ENCODE measurements around the gene MCU. TPM values are rescaled to one million over a fixed set of nuclear protein-coding genes. Genes with fewer than 3 reads are reported as not detected.

MCU gene, protein sequence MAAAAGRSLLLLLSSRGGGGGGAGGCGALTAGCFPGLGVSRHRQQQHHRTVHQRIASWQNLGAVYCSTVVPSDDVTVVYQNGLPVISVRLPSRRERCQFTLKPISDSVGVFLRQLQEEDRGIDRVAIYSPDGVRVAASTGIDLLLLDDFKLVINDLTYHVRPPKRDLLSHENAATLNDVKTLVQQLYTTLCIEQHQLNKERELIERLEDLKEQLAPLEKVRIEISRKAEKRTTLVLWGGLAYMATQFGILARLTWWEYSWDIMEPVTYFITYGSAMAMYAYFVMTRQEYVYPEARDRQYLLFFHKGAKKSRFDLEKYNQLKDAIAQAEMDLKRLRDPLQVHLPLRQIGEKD
- total RNA-seq, result 38.0 and 41.5 TPM in 2 replicates

DNA sequence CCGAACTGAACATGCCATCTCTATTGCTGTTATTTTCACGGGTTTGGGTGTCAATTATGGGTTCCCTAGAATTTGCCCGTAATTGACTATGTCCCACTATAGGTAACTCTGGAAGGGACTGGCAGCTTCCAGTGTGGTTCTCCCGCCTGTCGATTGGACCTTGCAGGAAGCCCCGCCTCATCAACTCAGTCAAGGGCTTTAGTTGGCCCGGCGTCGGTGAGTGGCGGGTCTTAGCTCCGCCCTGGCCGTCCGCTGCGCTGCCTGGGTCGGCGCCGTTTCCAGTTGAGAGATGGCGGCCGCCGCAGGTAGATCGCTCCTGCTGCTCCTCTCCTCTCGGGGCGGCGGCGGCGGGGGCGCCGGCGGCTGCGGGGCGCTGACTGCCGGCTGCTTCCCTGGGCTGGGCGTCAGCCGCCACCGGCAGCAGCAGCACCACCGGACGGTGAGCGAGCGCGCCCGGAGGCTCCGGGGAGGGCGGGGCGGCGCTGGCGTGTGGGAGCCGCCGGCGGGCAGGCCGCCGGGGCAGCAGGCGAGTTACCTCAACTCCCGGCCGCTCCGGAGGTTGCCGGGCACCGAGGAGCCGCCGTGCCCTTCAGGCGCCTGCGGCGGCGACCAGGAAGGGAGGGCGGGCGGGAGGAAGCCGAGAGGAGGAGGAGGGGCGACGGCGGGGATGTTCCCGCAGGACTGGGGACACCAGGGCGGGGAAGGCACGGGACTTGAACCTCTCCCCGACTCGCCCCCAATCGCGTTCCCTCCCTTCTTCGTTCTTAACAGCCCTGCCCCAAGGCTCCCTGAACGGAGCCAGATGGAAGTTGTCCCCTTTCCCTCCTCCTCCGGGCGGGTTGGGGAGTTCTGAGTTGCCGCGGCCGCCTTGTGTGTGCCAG lies at the start of gene MCU:
TSS of gene MCU (plus strand) at position 281 of the 881 bp plus-strand sequence. CDS start at position 290, 9 bp downstream.

DNA sequence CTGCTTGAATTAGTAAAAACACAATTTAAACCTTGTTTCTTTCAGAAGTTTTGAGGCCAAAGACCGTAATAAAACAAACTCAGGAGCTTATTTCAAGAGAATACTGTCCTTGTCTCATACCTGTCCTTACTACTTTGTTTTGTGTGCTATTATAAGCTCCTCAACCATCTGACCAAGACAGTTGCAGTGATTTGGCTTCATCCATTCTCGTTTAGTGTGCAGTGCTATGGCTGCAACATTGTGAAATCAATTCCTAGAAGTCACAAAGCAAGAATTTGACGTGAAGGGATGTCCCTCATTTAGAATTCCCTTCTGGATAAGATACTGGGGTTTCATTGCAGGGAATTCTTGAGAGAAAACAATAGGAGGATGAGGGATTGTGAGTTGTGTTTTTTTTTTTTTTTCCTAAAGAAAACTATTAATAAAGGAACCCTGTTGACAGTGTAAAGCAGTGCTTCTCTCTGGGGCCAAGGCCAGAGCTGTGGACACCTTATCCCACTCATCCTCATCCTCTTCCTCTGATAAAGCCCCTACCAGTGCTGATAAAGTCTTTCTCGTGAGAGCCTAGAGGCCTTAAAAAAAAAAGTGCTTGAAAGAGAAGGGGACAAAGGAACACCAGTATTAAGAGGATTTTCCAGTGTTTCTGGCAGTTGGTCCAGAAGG lies 201.3 kb downstream of the MCU start, which contains the start of gene OIT3:
TSS of gene OIT3 (plus strand) at position 604 of the 663 bp plus-strand sequence. CDS start 60 bp downstream, outside the sequence.

Other genes starting within 250 kb of the MCU start
- gene MICU1, start 66.1 kb upstream of the MCU start, total RNA-seq, result 33.8 and 37.2 TPM in 2 replicates
- gene OIT3, start 201.6 kb downstream of the MCU start, total RNA-seq, result 1.2 and 10.7 TPM in 2 replicates

Data from pericardium fibroblast (primary cell).